AG10803 (cell line): ENCODE results near the gene OR2T10.
"Not testable (repeated sequence)": the region's sequence is repeated elsewhere in the genome, so short reads cannot be mapped to it uniquely, and the experiment has no call there.

Experiments used
- DNase-seq: peaks from one replicate; pipeline ENCODE4 v3.0.0; 2010; ENCODE audit warnings: low read depth
- H3K4me3 ChIP-seq: 2 replicates; pipeline ENCODE4 v1.5.1; 2011; ENCODE audit warnings: mild to moderate bottlenecking, low read length, control low read depth
- CTCF ChIP-seq: conservative IDR thresholded peaks from 2 replicates; pipeline ENCODE4 v1.5.1; 2011; ENCODE audit warnings: mild to moderate bottlenecking, low read length, control low read depth, inconsistent platforms

Gene OR2T10

GRCh38 chr1:248597589-248597988 is at the start of gene OR2T10:
TSS of gene OR2T10 (minus strand) at chr1:248597700. CDS start at chr1:248593768, 3,932 bp downstream.
- no peak for DNase-seq
- no peak within 1 kb of the TSS for H3K4me3 ChIP-seq
- TF ChIP-seq CTCF = no peak

GRCh38 chr1:248645178-248645577 is 47.7 kb upstream of the OR2T10 start, which contains the start of gene OR2T35:
TSS of gene OR2T35 (minus strand) at chr1:248645278. CDS start at chr1:248639258, 6,020 bp downstream.
- not testable (repeated sequence) for DNase-seq, H3K4me3 ChIP-seq

- not testable (repeated sequence) for DNase-seq, H3K4me3 ChIP-seq
These were observed 45.6 kb upstream of the OR2T10 start for GRCh38 chr1:248642971-248643651.

GRCh38 chr1:248641583-248641982 is 44.1 kb upstream of the OR2T10 start:
- not testable (repeated sequence) for H3K4me3 ChIP-seq, DNase-seq

- DNase-seq, H3K4me3 ChIP-seq: not testable (repeated sequence)
These were observed 43.4 kb upstream of the OR2T10 start for GRCh38 chr1:248640906-248641305.

- not testable (repeated sequence) for DNase-seq, H3K4me3 ChIP-seq
These were observed 42.2 kb upstream of the OR2T10 start for GRCh38 chr1:248639652-248640051.

GRCh38 chr1:248636612-248637011 is 39.1 kb upstream of the OR2T10 start:
- DNase-seq = not testable (repeated sequence)

GRCh38 chr1:248634991-248635390 is 37.5 kb upstream of the OR2T10 start, which contains the start of gene OR2T11:
TSS of gene OR2T11 (minus strand) at chr1:248635091. CDS start at chr1:248627128, 7,963 bp downstream.
- not testable (repeated sequence) for DNase-seq, H3K4me3 ChIP-seq

More at GRCh38 chr1:248636612-248637011, 39.1 kb upstream of the OR2T10 start:
- not testable (repeated sequence) for H3K4me3 ChIP-seq

GRCh38 chr1:248631354-248632008 is 34.0 kb upstream of the OR2T10 start:
- no peak for TF ChIP-seq CTCF
- DNase-seq = peak; percentile 2
- H3K4me3 ChIP-seq = no peak overlapping the region

- DNase-seq = no peak
- H3K4me3 ChIP-seq = no peak overlapping the region
- TF ChIP-seq CTCF = no peak
These were observed 33.1 kb upstream of the OR2T10 start for GRCh38 chr1:248630551-248630950.
